HFF-Myc (cell line): ENCODE results near the gene DENND11.

Experiments
- DNase-seq: peaks from one replicate; pipeline ENCODE4 v3.0.0-alpha.2; 2011; ENCODE audit warnings: low read depth; ENCODE audit errors: extremely low read depth
- H3K4me3 ChIP-seq: replicated peaks from 2 replicates; pipeline ENCODE4 v1.5.1; 2011; ENCODE audit warnings: low read depth, mild to moderate bottlenecking, control low read depth, low read length
- TF ChIP-seq, protein P1 (sequence below): IDR thresholded peaks from 2 replicates; pipeline ENCODE4 v1.5.1; 2012; ENCODE audit warnings: mild to moderate bottlenecking, low read depth, low read length, control low read depth; ENCODE audit errors: missing control alignments

DENND11 gene

DNA sequence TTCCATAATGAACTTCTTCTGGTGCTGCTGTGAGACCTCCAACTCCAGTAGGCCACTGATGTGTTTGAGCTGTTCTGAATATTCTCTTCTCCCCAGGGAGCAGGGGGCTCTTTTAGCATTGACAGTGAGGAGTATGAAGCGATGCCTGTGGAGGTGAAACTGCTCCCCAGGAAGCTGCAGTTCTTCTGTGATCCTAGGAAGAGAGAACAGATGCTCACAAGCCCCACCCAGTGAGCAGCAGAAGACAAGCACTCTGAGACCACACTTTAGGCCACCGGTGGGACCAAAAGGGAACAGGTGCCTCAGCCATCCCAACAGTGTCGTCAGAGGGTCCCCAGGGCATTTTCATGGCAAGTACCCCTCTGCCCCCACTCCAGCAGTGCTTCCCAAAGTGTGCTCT, 49.3 kb downstream of the DENND11 start:
- DNase-seq = no peak
- TF ChIP-seq, protein P1, sequence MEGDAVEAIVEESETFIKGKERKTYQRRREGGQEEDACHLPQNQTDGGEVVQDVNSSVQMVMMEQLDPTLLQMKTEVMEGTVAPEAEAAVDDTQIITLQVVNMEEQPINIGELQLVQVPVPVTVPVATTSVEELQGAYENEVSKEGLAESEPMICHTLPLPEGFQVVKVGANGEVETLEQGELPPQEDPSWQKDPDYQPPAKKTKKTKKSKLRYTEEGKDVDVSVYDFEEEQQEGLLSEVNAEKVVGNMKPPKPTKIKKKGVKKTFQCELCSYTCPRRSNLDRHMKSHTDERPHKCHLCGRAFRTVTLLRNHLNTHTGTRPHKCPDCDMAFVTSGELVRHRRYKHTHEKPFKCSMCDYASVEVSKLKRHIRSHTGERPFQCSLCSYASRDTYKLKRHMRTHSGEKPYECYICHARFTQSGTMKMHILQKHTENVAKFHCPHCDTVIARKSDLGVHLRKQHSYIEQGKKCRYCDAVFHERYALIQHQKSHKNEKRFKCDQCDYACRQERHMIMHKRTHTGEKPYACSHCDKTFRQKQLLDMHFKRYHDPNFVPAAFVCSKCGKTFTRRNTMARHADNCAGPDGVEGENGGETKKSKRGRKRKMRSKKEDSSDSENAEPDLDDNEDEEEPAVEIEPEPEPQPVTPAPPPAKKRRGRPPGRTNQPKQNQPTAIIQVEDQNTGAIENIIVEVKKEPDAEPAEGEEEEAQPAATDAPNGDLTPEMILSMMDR = no peak
- no peak overlapping the region for H3K4me3 ChIP-seq
